Neural cell (in vitro differentiated cells): Measurements from ENCODE around the gene PATL1. TPM values are rescaled to one million over a fixed set of nuclear protein-coding genes. Genes with fewer than 3 reads are reported as not detected.

Experiments
- H2AFZ ChIP-seq: fragments of 200-600, 300-800 bp; sonication (generic), shearing (Covaris generic); 2 replicates; pipeline ENCODE4 v1.6.0; 2014; ENCODE audit warnings: low read depth, mild to moderate bottlenecking, antibody characterized with exemption, low read length, moderate library complexity
- H3F3A ChIP-seq: fragments of 200-600 bp; shearing (Covaris generic); 2 replicates; pipeline ENCODE4 v1.6.1; 2016; ENCODE audit warnings: mild to moderate bottlenecking, moderate library complexity, mixed read lengths, antibody characterized with exemption, low read length; ENCODE audit not compliant: insufficient read depth, poor library complexity, severe bottlenecking
- H3K27ac ChIP-seq: fragments of 200-600, 300-800 bp; sonication (generic), shearing (Covaris generic); 2 replicates; pipeline ENCODE4 v1.5.1; 2014; ENCODE audit warnings: mild to moderate bottlenecking, low read length, moderate library complexity
- H3K27me3 ChIP-seq: fragments of 300-800, 200-600 bp; sonication (generic), shearing (Covaris generic); 2 replicates; pipeline ENCODE4 v1.6.0; 2014; ENCODE audit warnings: mild to moderate bottlenecking, low read depth, low read length, moderate library complexity; ENCODE audit not compliant: insufficient read depth
- H3K36me3 ChIP-seq: fragments of 300-800, 200-600 bp; sonication (generic), shearing (Covaris generic); 2 replicates; pipeline ENCODE4 v1.5.1; 2014; ENCODE audit warnings: mild to moderate bottlenecking, antibody characterized with exemption, low read length, moderate library complexity; ENCODE audit not compliant: insufficient read depth
- H3K4me2 ChIP-seq: fragments of 300-800, 200-600 bp; sonication (generic), shearing (Covaris generic); 2 replicates; pipeline ENCODE4 v1.6.0; 2014; ENCODE audit warnings: mild to moderate bottlenecking, low read length
- H3K4me3 ChIP-seq: fragments of 300-800, 200-600 bp; sonication (generic), shearing (Covaris generic); 2 replicates; pipeline ENCODE4 v1.5.1; 2014; ENCODE audit warnings: mild to moderate bottlenecking, low read length, moderate library complexity
- H3K79me2 ChIP-seq: fragments of 200-600 bp; shearing (Covaris generic); replicated peaks from 2 replicates; pipeline ENCODE4 v1.6.0; 2014; ENCODE audit warnings: mild to moderate bottlenecking, low read length, moderate library complexity; ENCODE audit not compliant: insufficient read depth
- H3K9ac ChIP-seq: fragments of 300-800, 200-600 bp; sonication (generic), shearing (Covaris generic); 2 replicates; pipeline ENCODE4 v1.6.1; 2016; ENCODE audit warnings: mild to moderate bottlenecking, low read length, mixed read lengths
- H3K9me2 ChIP-seq: fragments of 200-600 bp; shearing (Covaris generic); 2 replicates; pipeline ENCODE4 v1.6.1; 2016; ENCODE audit warnings: mild to moderate bottlenecking, low read length, mixed read lengths; ENCODE audit not compliant: insufficient read depth
- H3K9me3 ChIP-seq: fragments of 200-600, 300-800 bp; sonication (generic), shearing (Covaris generic); 2 replicates; pipeline ENCODE4 v1.6.1; 2016; ENCODE audit warnings: mild to moderate bottlenecking, mixed run types, low read length, moderate library complexity, mixed read lengths
- H4K20me1 ChIP-seq: fragments of 200-600 bp; shearing (Covaris generic); 2 replicates; pipeline ENCODE4 v1.6.1; 2016; ENCODE audit warnings: mild to moderate bottlenecking, mixed run types; ENCODE audit not compliant: insufficient read depth
- EP300 ChIP-seq: fragments of 450-650 bp; conservative IDR thresholded peaks from 2 replicates; pipeline ENCODE4 v1.6.1; 2014; ENCODE audit warnings: antibody characterized with exemption, mild to moderate bottlenecking, moderate library complexity; ENCODE audit not compliant: poor library complexity, severe bottlenecking
- EZH2 ChIP-seq: fragments of 200-600, 300-800 bp; shearing (Covaris generic), sonication (generic); IDR thresholded peaks from 2 replicates; pipeline ENCODE4 v1.6.1; 2014; ENCODE audit warnings: antibody characterized with exemption, low read length, borderline replicate concordance, mild to moderate bottlenecking; ENCODE audit not compliant: insufficient read depth, poor library complexity, severe bottlenecking
- MXI1 ChIP-seq: fragments of 450-650 bp; conservative IDR thresholded peaks from 2 replicates; pipeline ENCODE4 v1.6.1; 2014; ENCODE audit warnings: antibody characterized with exemption, mild to moderate bottlenecking; ENCODE audit not compliant: poor library complexity, severe bottlenecking
- POLR2AphosphoS5 ChIP-seq: IDR thresholded peaks from 2 replicates; pipeline ENCODE4 v1.6.1; 2012
- RAD21 ChIP-seq: fragments of 450-650 bp; conservative IDR thresholded peaks from 2 replicates; pipeline ENCODE4 v1.6.1; 2014; ENCODE audit warnings: antibody characterized with exemption, mild to moderate bottlenecking, moderate library complexity
- SMC3 ChIP-seq: fragments of 450-650 bp; conservative IDR thresholded peaks from 2 replicates; pipeline ENCODE4 v1.6.1; 2014; ENCODE audit warnings: antibody characterized with exemption, mild to moderate bottlenecking, moderate library complexity; ENCODE audit not compliant: poor library complexity
- TAF1 ChIP-seq: IDR thresholded peaks from 2 replicates; pipeline ENCODE4 v1.6.1; 2012; ENCODE audit warnings: low read depth
- polyA plus RNA-seq: library from polyadenylated mRNA; depleted of rRNA; stranded (reverse); fragments of >200 nt; gene quantifications from 2 replicates; pipeline ENCODE4 v1.2.3, GENCODE V29; 2014
- TF ChIP-seq, protein P1 (sequence below): IDR thresholded peaks from 2 replicates; pipeline ENCODE4 v1.6.1; 2012; ENCODE audit warnings: borderline replicate concordance
- TF ChIP-seq, protein P2 (sequence below): fragments of 450-650 bp; IDR thresholded peaks from 2 replicates; pipeline ENCODE4 v1.5.1; 2014; ENCODE audit warnings: antibody characterized with exemption, mild to moderate bottlenecking, moderate library complexity; ENCODE audit not compliant: poor library complexity, severe bottlenecking

The PATL1 gene
- polyA plus RNA-seq, 1 donor from 2014 or later = 3.2 TPM

DNA sequence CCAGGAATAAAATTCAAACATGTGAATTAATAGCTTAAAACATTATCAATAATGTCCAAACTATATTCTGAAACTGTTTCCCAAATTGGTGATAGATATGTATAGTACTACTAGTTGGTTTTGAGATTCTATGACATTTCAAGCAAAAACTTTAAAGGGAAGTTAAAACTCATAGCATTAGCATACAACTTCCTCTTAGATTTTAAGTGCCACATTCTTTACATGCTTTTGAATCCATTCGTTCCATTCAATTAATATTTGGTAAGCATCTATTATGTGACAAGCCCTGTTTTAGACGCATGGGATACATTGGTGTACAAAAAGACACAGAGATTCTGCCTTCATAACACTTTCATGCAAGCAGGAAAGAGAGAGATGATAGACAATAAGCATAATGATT is 8.9 kb downstream of the PATL1 start:
- Histone ChIP-seq H2AFZ (no peak overlapping the region), H4K20me1 (no peaks in the 10 kb centered on the region), H3K27me3 (no peaks in the 10 kb centered on the region), H3K9ac (no peak overlapping the region), H3K4me2 (no peak overlapping the region), H3F3A (no peaks in the 10 kb centered on the region), H3K9me3 (no peaks in the 10 kb centered on the region), H3K36me3 (peaks cover 12% of the 10 kb centered on the region), H3K79me2 (peaks cover 7% of the 10 kb centered on the region), H3K4me3 (no peak overlapping the region), H3K27ac (no peak overlapping the region), H3K9me2 (no peaks in the 10 kb centered on the region)
- TF ChIP-seq EP300 (no peak), TAF1 (no peak), SMC3 (no peak), RAD21 (no peak), POLR2AphosphoS5 (no peak)
- TF ChIP-seq, protein P1, sequence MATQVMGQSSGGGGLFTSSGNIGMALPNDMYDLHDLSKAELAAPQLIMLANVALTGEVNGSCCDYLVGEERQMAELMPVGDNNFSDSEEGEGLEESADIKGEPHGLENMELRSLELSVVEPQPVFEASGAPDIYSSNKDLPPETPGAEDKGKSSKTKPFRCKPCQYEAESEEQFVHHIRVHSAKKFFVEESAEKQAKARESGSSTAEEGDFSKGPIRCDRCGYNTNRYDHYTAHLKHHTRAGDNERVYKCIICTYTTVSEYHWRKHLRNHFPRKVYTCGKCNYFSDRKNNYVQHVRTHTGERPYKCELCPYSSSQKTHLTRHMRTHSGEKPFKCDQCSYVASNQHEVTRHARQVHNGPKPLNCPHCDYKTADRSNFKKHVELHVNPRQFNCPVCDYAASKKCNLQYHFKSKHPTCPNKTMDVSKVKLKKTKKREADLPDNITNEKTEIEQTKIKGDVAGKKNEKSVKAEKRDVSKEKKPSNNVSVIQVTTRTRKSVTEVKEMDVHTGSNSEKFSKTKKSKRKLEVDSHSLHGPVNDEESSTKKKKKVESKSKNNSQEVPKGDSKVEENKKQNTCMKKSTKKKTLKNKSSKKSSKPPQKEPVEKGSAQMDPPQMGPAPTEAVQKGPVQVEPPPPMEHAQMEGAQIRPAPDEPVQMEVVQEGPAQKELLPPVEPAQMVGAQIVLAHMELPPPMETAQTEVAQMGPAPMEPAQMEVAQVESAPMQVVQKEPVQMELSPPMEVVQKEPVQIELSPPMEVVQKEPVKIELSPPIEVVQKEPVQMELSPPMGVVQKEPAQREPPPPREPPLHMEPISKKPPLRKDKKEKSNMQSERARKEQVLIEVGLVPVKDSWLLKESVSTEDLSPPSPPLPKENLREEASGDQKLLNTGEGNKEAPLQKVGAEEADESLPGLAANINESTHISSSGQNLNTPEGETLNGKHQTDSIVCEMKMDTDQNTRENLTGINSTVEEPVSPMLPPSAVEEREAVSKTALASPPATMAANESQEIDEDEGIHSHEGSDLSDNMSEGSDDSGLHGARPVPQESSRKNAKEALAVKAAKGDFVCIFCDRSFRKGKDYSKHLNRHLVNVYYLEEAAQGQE = no peak

GRCh38 chr11:59658036-59658435 is 10.8 kb downstream of the PATL1 start:
- Histone ChIP-seq H3K36me3 (peaks cover 14% of the 10 kb centered on the region), H3K27me3 (no peaks in the 10 kb centered on the region), H3K9me3 (no peaks in the 10 kb centered on the region), H3K4me3 (no peak overlapping the region), H3K27ac (no peak overlapping the region), H3F3A (no peaks in the 10 kb centered on the region), H3K9me2 (no peaks in the 10 kb centered on the region), H2AFZ (no peak overlapping the region), H3K4me2 (no peak overlapping the region), H4K20me1 (no peaks in the 10 kb centered on the region), H3K9ac (no peak overlapping the region), H3K79me2 (peaks cover 3% of the 10 kb centered on the region)
- TF ChIP-seq MXI1 (no peak), RAD21 (no peak), TAF1 (no peak), SMC3 (no peak), EZH2 (no peak), POLR2AphosphoS5 (no peak), EP300 (no peak)
- TF ChIP-seq, protein P2, sequence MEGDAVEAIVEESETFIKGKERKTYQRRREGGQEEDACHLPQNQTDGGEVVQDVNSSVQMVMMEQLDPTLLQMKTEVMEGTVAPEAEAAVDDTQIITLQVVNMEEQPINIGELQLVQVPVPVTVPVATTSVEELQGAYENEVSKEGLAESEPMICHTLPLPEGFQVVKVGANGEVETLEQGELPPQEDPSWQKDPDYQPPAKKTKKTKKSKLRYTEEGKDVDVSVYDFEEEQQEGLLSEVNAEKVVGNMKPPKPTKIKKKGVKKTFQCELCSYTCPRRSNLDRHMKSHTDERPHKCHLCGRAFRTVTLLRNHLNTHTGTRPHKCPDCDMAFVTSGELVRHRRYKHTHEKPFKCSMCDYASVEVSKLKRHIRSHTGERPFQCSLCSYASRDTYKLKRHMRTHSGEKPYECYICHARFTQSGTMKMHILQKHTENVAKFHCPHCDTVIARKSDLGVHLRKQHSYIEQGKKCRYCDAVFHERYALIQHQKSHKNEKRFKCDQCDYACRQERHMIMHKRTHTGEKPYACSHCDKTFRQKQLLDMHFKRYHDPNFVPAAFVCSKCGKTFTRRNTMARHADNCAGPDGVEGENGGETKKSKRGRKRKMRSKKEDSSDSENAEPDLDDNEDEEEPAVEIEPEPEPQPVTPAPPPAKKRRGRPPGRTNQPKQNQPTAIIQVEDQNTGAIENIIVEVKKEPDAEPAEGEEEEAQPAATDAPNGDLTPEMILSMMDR = no peak
- TF ChIP-seq, protein P1 = no peak
